ENCODE measurements around the gene COX5A. TPM values are rescaled to one million over a fixed set of nuclear protein-coding genes. Genes with fewer than 3 reads are reported as not detected.

The COX5A gene
- polyA plus RNA-seq, 2 donors, result 196 to 331 TPM

Other genes with a start within 250 kb of the COX5A start
- gene EDC3, start 242.0 kb downstream of the COX5A start, polyA plus RNA-seq, result 10 to 100 TPM; 12.2 to 14.5 TPM
- gene CYP1A1, start 212.5 kb downstream of the COX5A start, polyA plus RNA-seq, result 1 to 10 TPM in 1 of 2 donors, under 1 TPM in 1; 0.08 to 1.9 TPM
- under 1 TPM in 1 of 2 donors, not detected in 1; 0.06 TPM for gene CYP1A2, start 189.2 kb downstream of the COX5A start, polyA plus RNA-seq
- 10 to 100 TPM; 79.2 to 96.8 TPM for gene CSK, start 156.0 kb downstream of the COX5A start, polyA plus RNA-seq
- gene LMAN1L, start 125.2 kb downstream of the COX5A start, polyA plus RNA-seq, result under 1 TPM; 0.27 to 0.61 TPM
- gene CPLX3, start 111.4 kb downstream of the COX5A start, polyA plus RNA-seq, result 1 to 10 TPM in 1 of 2 donors, under 1 TPM in 1; 0.48 to 1.2 TPM
- 100 to 1,000 TPM in 1 of 2 donors, 10 to 100 TPM in 1; 68.8 to 143 TPM for gene ULK3, start 94.9 kb downstream of the COX5A start, polyA plus RNA-seq
- gene SCAMP2, start 64.7 kb downstream of the COX5A start, polyA plus RNA-seq, result 10 to 100 TPM; 58.9 to 62.3 TPM
- 10 to 100 TPM; 26.5 to 27.4 TPM for gene MPI, start 48.0 kb downstream of the COX5A start, polyA plus RNA-seq
- gene FAM219B, start 31.2 kb downstream of the COX5A start, polyA plus RNA-seq, result 10 to 100 TPM; 46.4 to 53.0 TPM
- 1 to 10 TPM; 2.8 to 7.4 TPM for gene RPP25, start 18.7 kb upstream of the COX5A start, polyA plus RNA-seq
- gene SCAMP5, start 57.5 kb upstream of the COX5A start, polyA plus RNA-seq, result under 1 TPM; 0.24 to 0.41 TPM
- 10 to 100 TPM; 19.1 to 25.9 TPM for gene PPCDC, start 85.5 kb upstream of the COX5A start, polyA plus RNA-seq

Measured in esophagus (tissue), 2 donors.